LNCaP clone FGC (cell line): ENCODE measurements around the gene IGF2R.
A peak's percentile ranks its signal among the peaks of the same experiment; 100 is the strongest.
"Not testable (repeated sequence)": the region's sequence is repeated elsewhere in the genome, so short reads cannot be mapped to it uniquely, and the experiment has no call there.

Source experiments
- DNase-seq: peaks from one replicate; pipeline ENCODE4 v3.0.0-alpha.2; 2011; ENCODE audit warnings: low read depth
- H3K4me3 ChIP-seq: 2 replicates; pipeline ENCODE4 v1.5.1; 2011; ENCODE audit warnings: mild to moderate bottlenecking, low read depth, low read length, control low read depth
- TF ChIP-seq, protein P1 (sequence below): IDR thresholded peaks from 2 replicates; pipeline ENCODE4 v1.5.1; 2012; ENCODE audit warnings: mild to moderate bottlenecking; ENCODE audit not compliant: control insufficient read depth, insufficient read depth; ENCODE audit errors: extremely low read depth

Gene IGF2R

DNA sequence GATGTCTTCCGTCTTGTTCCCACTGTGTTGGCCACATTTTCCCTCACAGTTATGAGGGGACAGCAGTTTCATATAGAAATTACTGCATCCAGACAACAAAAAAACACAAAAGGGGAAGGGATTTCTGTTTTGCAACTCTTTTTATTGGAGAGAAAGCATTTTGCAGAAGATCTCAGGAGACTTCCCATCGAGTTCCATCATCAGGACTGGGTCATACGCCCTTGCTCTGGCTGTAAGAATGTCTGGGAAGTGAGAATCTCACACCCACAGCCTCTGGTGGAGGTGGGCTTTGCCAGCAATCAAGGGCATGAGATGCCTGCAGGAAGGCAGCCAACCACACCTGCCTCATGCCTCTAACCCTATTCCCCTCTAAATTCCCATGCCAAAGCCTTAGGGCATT lies 5.8 kb upstream of the IGF2R start:
- TF ChIP-seq, protein P1, sequence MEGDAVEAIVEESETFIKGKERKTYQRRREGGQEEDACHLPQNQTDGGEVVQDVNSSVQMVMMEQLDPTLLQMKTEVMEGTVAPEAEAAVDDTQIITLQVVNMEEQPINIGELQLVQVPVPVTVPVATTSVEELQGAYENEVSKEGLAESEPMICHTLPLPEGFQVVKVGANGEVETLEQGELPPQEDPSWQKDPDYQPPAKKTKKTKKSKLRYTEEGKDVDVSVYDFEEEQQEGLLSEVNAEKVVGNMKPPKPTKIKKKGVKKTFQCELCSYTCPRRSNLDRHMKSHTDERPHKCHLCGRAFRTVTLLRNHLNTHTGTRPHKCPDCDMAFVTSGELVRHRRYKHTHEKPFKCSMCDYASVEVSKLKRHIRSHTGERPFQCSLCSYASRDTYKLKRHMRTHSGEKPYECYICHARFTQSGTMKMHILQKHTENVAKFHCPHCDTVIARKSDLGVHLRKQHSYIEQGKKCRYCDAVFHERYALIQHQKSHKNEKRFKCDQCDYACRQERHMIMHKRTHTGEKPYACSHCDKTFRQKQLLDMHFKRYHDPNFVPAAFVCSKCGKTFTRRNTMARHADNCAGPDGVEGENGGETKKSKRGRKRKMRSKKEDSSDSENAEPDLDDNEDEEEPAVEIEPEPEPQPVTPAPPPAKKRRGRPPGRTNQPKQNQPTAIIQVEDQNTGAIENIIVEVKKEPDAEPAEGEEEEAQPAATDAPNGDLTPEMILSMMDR = no peak
- no peak overlapping the region for H3K4me3 ChIP-seq

DNA sequence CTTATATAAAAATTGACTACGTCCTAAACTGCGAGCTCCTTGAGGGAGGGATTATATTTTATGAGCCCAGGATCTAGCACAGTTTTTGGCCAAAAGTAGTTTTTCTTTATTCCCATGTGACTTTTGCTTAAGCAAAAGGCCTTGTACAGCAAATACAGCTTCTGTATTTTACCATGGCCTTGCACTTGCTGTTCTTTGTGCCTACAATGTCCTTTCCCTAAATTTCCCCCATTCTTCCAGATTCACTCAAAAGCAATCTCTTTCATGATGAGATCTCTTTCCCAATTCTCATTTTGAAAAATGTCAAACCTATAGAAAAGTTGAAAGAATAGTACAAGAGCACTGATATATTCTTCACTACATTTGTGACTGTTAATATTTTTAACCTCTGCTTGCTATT lies 4.8 kb upstream of the IGF2R start:
- TF ChIP-seq, protein P1 = no peak
- no peak for DNase-seq
- no peak overlapping the region for H3K4me3 ChIP-seq

More for the DNA sequence above, 5.8 kb upstream of the IGF2R start:
- DNase-seq = no peak

DNA sequence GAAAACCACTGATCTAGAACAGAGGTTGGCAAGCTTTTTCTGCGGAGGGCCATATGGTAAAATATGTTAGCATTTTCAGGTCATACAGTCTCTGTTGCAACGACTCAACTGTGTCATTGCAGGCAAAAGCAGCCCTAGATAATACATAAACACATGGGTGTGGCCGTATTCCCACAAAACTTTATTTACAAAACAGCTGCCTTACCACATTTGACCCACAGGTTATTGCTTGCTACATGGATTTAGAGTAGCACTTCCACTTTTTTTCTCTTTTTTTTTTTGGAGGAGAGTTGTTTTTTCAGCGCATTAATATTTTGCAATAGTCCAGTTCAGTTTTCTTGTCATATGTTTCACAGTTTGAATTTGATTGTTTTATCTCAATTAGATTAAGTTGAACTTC lies 2.5 kb upstream of the IGF2R start:
- no peak for DNase-seq
- TF ChIP-seq, protein P1 = no peak
- no peak overlapping the region for H3K4me3 ChIP-seq

DNA sequence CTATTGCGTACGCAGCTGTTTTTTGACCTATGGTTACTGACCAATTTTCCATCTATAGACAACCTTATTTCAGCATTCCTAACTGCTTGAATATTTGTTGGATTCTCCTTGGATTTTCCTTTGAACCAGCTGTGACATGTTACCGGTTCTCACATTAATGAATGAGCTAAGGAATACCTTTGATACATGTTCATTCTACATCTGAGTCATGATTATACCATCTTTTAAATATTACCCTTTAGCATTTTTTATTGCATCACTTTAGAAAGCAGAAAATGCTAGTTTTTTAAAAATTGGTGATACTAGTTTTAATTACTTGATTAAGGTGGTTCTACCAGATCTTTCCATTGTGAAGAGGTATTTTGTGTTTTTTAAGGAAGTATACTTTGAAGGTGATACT lies 1.9 kb upstream of the IGF2R start:
- DNase-seq = no peak
- TF ChIP-seq, protein P1 = no peak
- no peak overlapping the region for H3K4me3 ChIP-seq

DNA sequence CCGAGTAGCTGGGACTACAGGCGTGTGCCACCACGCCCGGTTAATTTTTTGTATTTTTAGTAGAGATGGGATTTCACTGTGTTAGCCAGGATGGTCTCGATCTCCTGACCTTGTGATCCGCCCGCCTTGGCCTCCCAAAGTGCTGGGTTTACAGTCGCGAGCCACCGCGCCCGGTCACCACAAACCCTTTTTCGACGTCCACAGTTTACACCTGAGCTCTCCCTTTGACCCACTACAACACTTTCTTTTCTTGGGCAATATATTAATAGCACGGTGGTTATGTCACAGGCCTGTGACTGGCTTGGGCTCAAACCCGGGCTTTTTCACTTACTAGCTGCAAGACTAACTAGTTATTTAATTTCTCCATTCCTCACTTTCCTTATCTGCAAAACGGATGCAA lies 1.3 kb upstream of the IGF2R start:
- not testable (repeated sequence) for DNase-seq, H3K4me3 ChIP-seq

DNA sequence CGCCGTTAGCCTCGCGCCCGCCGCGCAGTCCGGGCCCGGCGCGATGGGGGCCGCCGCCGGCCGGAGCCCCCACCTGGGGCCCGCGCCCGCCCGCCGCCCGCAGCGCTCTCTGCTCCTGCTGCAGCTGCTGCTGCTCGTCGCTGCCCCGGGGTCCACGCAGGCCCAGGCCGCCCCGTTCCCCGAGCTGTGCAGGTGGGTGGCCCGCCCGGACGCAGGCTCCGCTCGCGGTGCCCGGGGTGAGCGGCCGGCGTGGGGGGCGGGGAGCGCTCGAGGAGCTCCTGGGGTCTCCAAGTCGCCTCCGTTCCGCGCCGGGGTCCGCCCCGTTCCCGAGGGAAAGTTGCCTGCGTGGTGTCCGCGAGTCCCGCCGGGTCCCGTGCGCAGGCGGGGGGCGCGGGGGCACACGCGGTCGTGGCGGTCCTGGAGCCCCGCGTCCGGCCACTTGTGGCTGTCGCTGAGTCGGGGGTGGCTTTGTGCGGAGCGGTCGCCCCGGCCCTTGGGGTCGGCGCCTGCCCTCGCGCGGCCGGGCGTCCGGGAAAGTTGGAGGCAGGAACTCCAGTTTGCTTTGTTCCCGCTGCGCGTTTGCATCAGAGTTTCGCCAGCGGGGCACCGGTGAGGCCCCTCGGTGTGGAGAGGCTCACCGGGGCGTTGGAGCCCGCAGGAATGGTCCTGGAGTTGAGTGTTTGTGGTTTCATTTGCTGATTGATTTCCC lies 476 bp downstream of the IGF2R start:
- peak overlapping the region; percentile 79 for H3K4me3 ChIP-seq
- TF ChIP-seq, protein P1 = no peak
- DNase-seq = no peak

DNA sequence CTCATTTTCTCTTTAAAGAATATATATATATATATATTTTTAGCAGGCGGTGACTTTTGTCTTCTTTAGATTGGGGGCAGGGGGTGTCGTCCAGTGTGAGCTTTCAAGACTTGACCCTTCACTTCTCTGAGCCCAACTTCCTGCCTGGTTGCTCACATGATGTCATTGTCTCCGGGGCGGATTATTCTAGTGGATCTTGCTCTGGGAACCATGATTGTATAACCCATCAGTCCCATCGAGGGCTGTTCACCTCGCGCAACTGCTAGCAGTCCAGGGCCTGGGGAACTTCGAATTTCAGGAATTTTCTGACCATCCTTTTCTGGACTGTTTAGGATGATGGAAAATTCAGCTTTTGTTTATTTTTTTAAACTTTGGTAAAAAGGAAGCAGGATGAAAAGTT lies 1.0 kb downstream of the IGF2R start:
- peak; percentile 50 for DNase-seq
- TF ChIP-seq, protein P1 = no peak
- H3K4me3 ChIP-seq = peak overlapping the region; percentile 79
